Fibroblast of villous mesenchyme (primary cell): Measurements from ENCODE around the gene WDFY4. TPM values are rescaled to one million over a fixed set of nuclear protein-coding genes. Genes with fewer than 3 reads are reported as not detected.

Source experiments
- DNase-seq: peaks from one replicate; pipeline ENCODE4 v3.0.0-alpha.2; 2010; ENCODE audit warnings: low read depth
- H3K4me3 ChIP-seq: 2 replicates; pipeline ENCODE4 v1.5.1; 2011; ENCODE audit warnings: low read depth, mild to moderate bottlenecking, low read length
- total RNA-seq: library from RNA; depleted of rRNA; stranded (reverse); fragments of >200 nt; gene quantifications from 2 replicates; pipeline ENCODE4 v1.2.3, GENCODE V29; 2012
- TF ChIP-seq, protein P1 (sequence below): IDR thresholded peaks from 2 replicates; pipeline ENCODE4 v1.5.1; 2012; ENCODE audit warnings: low read depth, mild to moderate bottlenecking, low read length; ENCODE audit not compliant: insufficient read depth

WDFY4 gene
- total RNA-seq, 1 donor = not detected

- H3K4me3 ChIP-seq = no peak overlapping the region
- DNase-seq = no peak
- TF ChIP-seq, protein P1, sequence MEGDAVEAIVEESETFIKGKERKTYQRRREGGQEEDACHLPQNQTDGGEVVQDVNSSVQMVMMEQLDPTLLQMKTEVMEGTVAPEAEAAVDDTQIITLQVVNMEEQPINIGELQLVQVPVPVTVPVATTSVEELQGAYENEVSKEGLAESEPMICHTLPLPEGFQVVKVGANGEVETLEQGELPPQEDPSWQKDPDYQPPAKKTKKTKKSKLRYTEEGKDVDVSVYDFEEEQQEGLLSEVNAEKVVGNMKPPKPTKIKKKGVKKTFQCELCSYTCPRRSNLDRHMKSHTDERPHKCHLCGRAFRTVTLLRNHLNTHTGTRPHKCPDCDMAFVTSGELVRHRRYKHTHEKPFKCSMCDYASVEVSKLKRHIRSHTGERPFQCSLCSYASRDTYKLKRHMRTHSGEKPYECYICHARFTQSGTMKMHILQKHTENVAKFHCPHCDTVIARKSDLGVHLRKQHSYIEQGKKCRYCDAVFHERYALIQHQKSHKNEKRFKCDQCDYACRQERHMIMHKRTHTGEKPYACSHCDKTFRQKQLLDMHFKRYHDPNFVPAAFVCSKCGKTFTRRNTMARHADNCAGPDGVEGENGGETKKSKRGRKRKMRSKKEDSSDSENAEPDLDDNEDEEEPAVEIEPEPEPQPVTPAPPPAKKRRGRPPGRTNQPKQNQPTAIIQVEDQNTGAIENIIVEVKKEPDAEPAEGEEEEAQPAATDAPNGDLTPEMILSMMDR = no peak
Measured at GRCh38 chr10:48773580-48773979, 88.9 kb downstream of the WDFY4 start.

- no peak for DNase-seq
- no peak overlapping the region for H3K4me3 ChIP-seq
- TF ChIP-seq, protein P1 = no peak
Measured at GRCh38 chr10:48774416-48775205, 89.9 kb downstream of the WDFY4 start.

GRCh38 chr10:48775206-48775517 lies 90.5 kb downstream of the WDFY4 start:
- TF ChIP-seq, protein P1 = no peak
- DNase-seq = no peak
- no peak overlapping the region for H3K4me3 ChIP-seq

GRCh38 chr10:48776005-48776522 lies 91.4 kb downstream of the WDFY4 start:
- DNase-seq = no peak
- TF ChIP-seq, protein P1 = no peak
- H3K4me3 ChIP-seq = no peak overlapping the region

- TF ChIP-seq, protein P1 = no peak
- no peak overlapping the region for H3K4me3 ChIP-seq
- no peak for DNase-seq
Measured at GRCh38 chr10:48776528-48776927, 91.9 kb downstream of the WDFY4 start.

GRCh38 chr10:48777110-48777509 lies 92.4 kb downstream of the WDFY4 start:
- TF ChIP-seq, protein P1 = no peak
- DNase-seq = no peak
- H3K4me3 ChIP-seq = no peak overlapping the region
